ENCODE measurements around the gene RETREG3. TPM values are rescaled to one million over a fixed set of nuclear protein-coding genes. Genes with fewer than 3 reads are reported as not detected.
A peak's percentile ranks its signal among the peaks of the same experiment; 100 is the strongest.

Gene RETREG3
- total and polyA plus RNA-seq, 2 of the 13 experiments (the other 11 are each of a cell fraction or from before 2014, with no cell fraction given) = 47.0 to 55.8 TPM

- TF ChIP-seq, protein P1, sequence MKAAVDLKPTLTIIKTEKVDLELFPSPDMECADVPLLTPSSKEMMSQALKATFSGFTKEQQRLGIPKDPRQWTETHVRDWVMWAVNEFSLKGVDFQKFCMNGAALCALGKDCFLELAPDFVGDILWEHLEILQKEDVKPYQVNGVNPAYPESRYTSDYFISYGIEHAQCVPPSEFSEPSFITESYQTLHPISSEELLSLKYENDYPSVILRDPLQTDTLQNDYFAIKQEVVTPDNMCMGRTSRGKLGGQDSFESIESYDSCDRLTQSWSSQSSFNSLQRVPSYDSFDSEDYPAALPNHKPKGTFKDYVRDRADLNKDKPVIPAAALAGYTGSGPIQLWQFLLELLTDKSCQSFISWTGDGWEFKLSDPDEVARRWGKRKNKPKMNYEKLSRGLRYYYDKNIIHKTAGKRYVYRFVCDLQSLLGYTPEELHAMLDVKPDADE (CRISPR knock-in tag; IDR thresholded peaks at IDR 0.05) = peak; percentile 46; the same call in 1 of the 2 replicates
- TF ChIP-seq AGO2 (optimal IDR thresholded peaks at IDR 0.05; ENCODE audit: low read depth, low read length) = no peak
- no peak for TF ChIP-seq RNF2 (conservative IDR thresholded peaks at IDR 0.05; ENCODE audit: low read depth)
- TF ChIP-seq HNRNPLL (IDR thresholded peaks at IDR 0.05; ENCODE audit: low read depth, low read length, poor library complexity, severe bottlenecking) = peak; percentile 34
- TF ChIP-seq EED (CRISPR knock-in tag; IDR thresholded peaks at IDR 0.05) = no peak
- no peak for TF ChIP-seq NCOA5 (CRISPR knock-in tag; IDR thresholded peaks at IDR 0.05)
- TF ChIP-seq IKZF1 (IDR thresholded peaks at IDR 0.05) = no peak
- no peak for TF ChIP-seq SOX6 (IDR thresholded peaks at IDR 0.05)
- no peak for TF ChIP-seq SOX6 (CRISPR knock-in tag; IDR thresholded peaks at IDR 0.05)
- TF ChIP-seq TOPORS (CRISPR knock-in tag; IDR thresholded peaks at IDR 0.05) = no peak; the same call in 1 of the 2 replicates
- no peak for TF ChIP-seq HNF4G (IDR thresholded peaks at IDR 0.05; ENCODE audit: borderline replicate concordance, low read depth, low read length)
- TF ChIP-seq HNF4G (CRISPR knock-in tag; IDR thresholded peaks at IDR 0.05; ENCODE audit: borderline replicate concordance, low read depth) = no peak
- no peak for TF ChIP-seq DDIT3 (CRISPR knock-in tag; IDR thresholded peaks at IDR 0.05)
- TF ChIP-seq, protein P2, sequence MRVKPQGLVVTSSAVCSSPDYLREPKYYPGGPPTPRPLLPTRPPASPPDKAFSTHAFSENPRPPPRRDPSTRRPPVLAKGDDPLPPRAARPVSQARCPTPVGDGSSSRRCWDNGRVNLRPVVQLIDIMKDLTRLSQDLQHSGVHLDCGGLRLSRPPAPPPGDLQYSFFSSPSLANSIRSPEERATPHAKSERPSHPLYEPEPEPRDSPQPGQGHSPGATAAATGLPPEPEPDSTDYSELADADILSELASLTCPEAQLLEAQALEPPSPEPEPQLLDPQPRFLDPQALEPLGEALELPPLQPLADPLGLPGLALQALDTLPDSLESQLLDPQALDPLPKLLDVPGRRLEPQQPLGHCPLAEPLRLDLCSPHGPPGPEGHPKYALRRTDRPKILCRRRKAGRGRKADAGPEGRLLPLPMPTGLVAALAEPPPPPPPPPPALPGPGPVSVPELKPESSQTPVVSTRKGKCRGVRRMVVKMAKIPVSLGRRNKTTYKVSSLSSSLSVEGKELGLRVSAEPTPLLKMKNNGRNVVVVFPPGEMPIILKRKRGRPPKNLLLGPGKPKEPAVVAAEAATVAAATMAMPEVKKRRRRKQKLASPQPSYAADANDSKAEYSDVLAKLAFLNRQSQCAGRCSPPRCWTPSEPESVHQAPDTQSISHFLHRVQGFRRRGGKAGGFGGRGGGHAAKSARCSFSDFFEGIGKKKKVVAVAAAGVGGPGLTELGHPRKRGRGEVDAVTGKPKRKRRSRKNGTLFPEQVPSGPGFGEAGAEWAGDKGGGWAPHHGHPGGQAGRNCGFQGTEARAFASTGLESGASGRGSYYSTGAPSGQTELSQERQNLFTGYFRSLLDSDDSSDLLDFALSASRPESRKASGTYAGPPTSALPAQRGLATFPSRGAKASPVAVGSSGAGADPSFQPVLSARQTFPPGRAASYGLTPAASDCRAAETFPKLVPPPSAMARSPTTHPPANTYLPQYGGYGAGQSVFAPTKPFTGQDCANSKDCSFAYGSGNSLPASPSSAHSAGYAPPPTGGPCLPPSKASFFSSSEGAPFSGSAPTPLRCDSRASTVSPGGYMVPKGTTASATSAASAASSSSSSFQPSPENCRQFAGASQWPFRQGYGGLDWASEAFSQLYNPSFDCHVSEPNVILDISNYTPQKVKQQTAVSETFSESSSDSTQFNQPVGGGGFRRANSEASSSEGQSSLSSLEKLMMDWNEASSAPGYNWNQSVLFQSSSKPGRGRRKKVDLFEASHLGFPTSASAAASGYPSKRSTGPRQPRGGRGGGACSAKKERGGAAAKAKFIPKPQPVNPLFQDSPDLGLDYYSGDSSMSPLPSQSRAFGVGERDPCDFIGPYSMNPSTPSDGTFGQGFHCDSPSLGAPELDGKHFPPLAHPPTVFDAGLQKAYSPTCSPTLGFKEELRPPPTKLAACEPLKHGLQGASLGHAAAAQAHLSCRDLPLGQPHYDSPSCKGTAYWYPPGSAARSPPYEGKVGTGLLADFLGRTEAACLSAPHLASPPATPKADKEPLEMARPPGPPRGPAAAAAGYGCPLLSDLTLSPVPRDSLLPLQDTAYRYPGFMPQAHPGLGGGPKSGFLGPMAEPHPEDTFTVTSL (CRISPR knock-in tag; IDR thresholded peaks at IDR 0.05; ENCODE audit: borderline replicate concordance) = no peak
- TF ChIP-seq GFI1 (CRISPR knock-in tag; IDR thresholded peaks at IDR 0.05; ENCODE audit: borderline replicate concordance) = no peak; the same call in 1 of the 2 replicates
- no peak for TF ChIP-seq PHF20 (CRISPR knock-in tag; IDR thresholded peaks at IDR 0.05)
- peak; percentile 45; the same call in 1 of the 2 replicates for TF ChIP-seq TFDP1 (CRISPR knock-in tag; IDR thresholded peaks at IDR 0.05; ENCODE audit: borderline replicate concordance)
- no peak for TF ChIP-seq ZSCAN22 (CRISPR knock-in tag; IDR thresholded peaks at IDR 0.05)
- TF ChIP-seq HIC2 (CRISPR knock-in tag; IDR thresholded peaks at IDR 0.05; ENCODE audit: low read depth) = 0 out of 2 replicates have a peak, but pooled peaks have one; percentile 6
- no peak for TF ChIP-seq RFXANK (CRISPR knock-in tag; IDR thresholded peaks at IDR 0.05)
These were observed 77.5 kb downstream of the RETREG3 start (continued) for GRCh38 chr17:42531455-42532354.

Measured in HepG2 (cell line).